Stomach (tissue), 4 donors: ENCODE measurements around the gene L3MBTL2.

Source experiments
- EP300 ChIP-seq: sonication (generic); formaldehyde crosslinking; IDR thresholded peaks from one replicate; pipeline ENCODE4 v1.6.1; 2017; ENCODE audit warnings: antibody characterized with exemption
- POLR2A ChIP-seq, 4 donors: fragments of 450-650 bp; IDR thresholded peaks; one replicate each; pipeline ENCODE4 v1.6.1; 2016; ENCODE audit warnings: antibody characterized with exemption in 4 of 4, control low read depth in 2 of 4, mild to moderate bottlenecking in 1 of 4, moderate library complexity in 1 of 4

- TF ChIP-seq EP300 (no peak), POLR2A (IDR thresholded peaks at IDR 0.05) (no peak)
Measured at GRCh38 chr22:41180926-41181325, 24.2 kb upstream of the L3MBTL2 start.
